Measurements from ENCODE around the gene COLGALT1.
"Not testable (repeated sequence)": the region's sequence is repeated elsewhere in the genome, so short reads cannot be mapped to it uniquely, and the experiment has no call there.

The COLGALT1 gene

DNA sequence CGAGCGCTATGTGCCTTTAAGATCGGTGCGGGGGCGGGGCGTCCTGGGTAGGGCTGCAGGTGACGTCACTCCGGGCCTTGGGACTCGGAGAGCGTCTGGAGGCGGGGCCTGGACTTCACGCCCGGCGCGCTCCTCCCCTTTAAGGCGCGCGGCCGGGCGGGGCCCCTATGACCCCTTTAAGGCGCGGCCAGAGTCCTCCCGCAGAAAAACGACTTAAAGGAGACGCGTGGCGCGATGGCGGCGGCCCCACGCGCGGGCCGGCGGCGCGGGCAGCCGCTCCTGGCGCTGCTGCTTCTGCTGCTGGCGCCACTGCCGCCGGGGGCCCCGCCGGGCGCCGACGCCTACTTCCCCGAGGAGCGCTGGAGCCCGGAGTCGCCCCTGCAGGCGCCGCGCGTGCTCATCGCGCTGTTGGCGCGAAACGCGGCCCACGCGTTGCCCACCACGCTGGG is at the start of gene COLGALT1:
Gene COLGALT1, plus strand, starts transcription at position 170 of the 449 bp plus-strand sequence. Its CDS starts 65 bp downstream, at position 235.
- DNase-seq: peak; percentile 97

DNA sequence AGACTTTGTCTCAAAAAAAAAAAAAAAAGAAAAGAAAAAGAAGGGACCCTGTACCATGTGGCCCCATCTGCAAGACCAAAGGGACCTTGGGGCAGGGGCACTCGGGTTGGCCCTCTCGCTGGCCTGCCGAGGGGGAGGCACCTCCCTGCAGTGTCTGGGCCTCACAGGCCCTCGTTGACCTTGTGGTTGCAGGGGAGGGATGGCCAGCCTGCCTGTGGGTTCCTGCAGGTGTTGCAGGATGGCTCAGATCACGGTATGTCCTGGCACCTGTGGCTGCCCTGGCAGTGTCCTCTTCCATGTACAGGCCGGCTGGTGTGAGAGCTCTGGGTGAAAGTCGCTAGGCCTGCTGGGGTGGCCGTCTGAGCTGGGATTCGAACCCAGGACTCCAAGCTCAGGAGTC is 48.7 kb upstream of the COLGALT1 start:
- no peak for DNase-seq

DNA sequence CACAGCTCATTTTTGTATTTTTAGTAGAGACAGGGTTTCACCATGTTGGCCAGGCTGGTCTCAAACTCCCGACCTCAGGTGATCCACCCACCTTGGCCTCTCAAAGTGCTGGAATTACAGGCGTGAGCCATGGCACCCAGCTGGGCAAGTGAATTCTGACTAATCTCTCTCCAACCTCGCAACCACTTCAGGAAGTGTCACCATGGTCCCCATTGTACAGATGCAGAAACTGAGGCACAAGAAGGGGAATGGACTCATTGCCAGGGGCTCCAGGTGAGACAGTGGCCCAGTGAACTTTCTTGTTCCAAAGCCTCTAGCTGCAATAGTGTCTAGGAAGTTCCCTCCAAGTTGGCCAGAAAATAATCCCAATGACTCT is 46.9 kb upstream of the COLGALT1 start:
- DNase-seq: not testable (repeated sequence)

DNA sequence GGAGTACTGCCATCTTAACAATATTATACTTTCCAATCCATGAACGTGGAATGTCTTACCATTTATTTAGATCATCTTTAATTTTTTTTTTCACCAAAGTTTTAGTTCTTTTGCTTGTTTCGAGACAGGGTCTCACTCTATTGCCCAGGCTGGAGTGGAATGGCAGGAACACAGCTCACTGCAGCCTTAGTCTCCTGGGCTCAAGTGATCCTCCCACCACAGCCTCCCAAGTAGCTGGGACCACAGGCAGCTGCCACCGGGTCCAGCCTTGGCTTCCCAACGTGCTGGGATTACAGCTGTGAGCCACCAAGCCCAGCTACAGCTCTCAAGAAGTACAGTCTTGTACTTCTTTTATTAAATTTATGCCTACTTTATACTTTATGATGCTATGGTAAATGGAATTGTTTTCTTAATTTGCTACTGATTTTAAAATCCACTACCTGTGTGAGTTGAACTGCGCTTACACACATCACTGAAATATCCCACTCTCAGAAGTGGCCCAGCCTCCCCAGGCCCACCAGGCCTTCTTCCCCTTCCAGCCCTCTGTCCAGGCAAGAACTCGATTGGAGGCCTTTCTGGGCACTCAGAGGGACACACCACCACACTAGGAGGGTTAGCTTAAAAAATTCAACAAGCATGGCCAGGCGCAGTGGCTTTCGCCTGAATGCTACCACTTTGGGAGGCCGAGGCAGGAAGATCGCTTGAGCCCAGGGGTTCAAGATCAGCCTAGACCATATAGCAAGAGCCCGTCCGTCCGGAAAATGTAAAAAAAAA is 45.0 kb upstream of the COLGALT1 start:
- no peak for DNase-seq

DNA sequence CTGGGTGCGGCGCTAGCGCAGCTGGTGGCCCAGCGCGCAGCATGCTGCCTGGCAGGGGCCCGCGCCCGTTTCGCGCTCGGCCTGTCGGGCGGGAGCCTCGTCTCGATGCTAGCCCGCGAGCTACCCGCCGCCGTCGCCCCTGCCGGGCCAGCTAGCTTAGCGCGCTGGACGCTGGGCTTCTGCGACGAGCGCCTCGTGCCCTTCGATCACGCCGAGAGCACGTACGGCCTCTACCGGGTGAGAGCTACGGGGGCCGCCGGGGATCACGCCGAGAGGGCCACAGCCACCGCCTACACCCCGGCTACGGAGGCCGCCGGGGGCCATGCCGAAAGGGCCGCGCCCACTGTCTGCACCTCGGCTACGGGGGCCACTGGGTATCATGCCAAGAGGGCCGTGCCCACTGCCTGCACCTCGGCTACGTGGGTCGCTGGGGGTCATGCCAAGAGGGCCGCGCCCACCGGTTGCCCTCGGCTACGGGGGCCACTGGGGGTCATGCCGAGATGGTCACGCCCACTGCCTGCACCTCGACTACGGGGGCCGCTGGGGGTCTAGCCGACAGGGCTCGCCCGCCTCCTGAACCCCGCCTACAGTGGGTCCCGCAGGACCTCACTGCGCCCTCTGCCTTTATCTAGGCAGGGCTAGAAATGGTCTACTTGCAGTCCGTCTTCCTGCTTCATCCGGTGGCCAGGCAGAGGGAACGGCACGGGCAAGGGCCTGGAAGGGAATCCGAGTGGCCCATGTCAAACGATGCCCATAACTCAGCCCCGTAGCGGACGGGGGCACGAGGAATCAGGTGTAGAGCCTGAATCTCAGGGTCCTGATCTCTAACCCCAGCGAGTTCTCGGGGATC is 43.5 kb upstream of the COLGALT1 start:
- DNase-seq: peak; percentile 90

DNA sequence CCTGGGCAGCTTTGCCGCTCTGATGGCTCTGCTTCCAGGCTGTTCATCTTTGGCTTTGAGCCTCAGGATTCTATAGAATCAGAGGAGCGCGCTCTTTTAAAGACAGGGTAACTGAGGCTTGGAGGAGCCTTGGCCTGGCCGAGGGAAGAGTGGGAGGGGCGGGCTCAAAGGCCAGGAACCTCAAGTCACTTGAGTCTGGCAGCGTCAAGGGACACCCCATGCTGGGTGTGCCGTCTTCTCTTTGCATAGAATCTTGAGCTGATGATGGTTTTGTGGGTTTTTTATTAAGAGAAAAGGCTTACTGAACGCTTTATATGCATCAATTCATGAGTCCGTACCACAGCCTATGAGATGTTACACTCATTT is 42.9 kb upstream of the COLGALT1 start:
- DNase-seq: no peak

DNA sequence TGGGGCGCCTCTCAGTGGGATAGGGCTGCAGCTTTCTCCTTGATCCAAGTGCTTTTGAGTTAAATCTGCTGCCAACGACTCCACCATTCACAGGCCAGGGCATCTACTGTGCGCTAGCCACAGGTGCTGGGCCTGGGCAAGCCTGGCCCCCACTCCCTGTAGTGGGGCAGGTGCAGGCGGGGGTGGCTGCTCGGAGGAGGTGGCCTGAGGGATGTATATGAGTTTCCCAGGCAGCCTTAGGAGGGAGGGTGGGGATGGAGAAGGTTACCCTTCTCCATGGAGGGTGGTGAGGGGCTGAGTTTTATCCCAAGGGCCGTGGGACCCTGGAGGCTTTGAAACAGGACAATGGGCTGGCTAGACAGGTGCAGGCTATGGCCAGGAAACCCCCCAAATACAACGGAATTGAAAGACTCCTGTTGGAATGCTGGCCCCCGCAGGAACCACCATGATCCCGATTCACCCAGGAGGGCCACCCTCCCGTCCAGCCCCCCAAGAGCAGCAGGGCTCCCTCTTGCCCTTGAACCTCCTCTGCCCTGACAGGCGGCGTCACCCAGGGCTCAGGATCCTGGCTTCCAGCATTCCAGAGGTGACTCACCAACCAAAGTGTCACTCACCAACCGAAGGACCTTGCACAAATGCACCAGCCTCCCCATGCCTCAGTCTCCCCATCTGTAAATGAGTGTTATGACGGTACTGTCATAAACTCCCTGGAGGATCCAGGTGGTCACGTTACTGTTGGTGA is 39.9 kb upstream of the COLGALT1 start:
- no peak for DNase-seq

DNA sequence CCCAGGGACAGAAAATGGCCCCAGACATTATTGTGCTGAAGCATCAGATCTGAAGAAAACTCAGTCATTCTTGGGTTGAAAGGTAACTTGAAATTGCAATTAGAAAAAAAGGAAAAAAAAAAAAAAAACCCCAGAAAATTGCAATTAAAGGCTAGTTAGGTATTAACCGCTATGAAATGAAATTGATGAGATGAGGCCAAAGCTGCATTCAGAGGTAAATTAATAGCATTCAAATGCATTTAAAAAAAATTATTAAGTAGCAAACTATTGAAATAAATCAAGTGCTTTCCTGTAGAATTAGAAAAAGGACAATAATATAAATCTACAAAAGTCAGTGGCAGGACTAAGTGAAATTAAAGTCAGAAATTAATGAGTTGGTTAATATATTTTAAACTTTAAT is 37.6 kb upstream of the COLGALT1 start:
- DNase-seq: no peak

DNA sequence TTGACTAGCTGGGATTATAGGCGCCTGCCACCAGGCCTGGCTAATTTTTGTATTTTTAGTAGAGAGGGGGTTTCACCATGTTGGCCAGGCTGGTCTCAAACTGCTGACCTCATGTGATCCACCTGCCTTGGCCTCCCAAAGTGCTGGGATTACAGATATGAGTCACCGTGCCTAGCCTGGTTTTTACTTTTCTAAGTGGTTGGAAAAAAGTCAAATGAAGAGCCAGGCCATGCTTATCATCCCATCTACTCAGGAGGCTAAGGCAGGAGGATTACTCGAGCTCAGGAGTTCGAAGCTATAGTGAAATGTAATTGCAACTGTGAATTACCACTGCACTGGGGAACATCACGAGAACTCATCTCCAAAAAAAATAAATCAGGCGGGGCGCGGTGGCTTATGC is 36.8 kb upstream of the COLGALT1 start:
- DNase-seq: not testable (repeated sequence)

DNA sequence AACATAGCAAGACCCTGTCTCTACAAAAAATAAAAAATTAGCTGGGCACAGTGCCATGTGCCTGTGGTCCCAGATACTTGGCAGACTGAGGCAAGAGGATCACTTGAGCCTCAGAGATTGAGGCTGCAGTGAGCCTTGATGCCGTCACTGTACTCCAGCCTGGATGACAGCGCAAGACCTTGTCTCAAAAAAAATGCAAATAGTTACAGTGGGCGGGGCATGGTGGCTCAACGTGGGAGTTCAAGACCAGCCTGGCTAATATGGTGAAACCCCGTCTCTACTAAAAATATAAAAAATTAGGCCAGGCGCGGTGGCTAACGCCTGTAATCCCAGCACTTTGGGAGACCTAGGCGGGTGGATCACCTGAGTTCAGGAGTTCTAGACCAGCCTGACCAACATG is 35.5 kb upstream of the COLGALT1 start:
- no peak for DNase-seq

DNA sequence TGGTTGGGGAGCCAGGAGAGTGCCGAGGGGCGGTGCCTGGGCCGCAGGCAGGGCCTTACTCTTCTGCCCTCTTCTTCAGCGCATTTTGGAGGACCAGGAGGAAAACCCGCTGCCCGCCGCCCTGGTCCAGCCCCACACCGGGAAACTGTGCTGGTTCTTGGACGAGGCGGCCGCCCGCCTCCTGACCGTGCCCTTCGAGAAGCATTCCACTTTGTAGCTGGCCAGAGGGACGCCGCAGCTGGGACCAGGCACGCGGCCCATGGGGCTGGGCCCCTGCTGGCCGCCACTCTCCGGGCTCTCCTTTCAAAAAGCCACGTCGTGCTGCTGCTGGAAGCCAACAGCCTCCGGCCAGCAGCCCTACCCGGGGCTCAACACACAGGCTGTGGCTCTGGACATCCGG is 34.6 kb upstream of the COLGALT1 start:
- no peak for DNase-seq

DNA sequence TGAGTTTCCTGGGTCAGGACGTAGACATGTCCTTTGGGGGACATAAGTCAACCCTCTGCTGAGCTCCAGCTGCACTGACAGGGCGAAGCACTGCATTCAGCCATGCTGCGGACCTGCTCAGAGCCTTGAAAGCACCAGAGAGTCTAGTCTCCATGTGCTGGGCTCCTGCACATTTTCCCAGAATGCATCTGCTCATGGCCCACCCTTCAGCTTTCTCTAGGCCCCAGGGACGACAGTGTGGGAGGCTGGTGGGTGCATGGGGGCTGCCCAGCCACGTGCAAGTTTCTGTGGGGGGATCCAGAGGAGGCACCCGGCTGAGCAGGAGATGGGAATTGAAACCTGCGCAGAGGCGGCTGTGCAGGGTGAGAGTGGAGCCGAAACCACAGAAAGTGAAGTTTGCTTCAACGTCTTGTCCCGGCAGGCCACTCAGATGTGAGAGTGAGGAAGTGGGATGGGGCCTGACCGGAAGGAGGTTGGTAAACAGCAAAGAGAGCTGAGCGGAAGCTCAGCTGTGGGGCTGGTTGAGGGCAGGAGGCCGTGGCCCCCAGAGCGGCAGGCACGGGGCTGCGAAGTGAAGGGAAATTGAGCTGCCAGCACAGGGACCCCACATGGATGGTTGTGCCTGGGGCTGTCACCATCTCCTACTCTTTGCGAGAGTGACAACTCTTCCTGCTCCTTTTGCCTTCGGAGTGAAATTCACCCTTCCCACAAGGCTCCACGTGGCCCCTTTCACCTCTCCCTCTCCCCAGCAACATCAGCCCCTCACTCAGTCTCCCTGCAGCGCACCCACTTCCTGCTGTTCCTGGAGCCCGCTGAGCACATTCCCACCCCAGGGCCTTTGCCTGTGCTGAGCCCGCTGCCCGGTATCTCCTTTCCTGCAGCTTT is 32.2 kb upstream of the COLGALT1 start:
- peak; percentile 60 for DNase-seq

DNA sequence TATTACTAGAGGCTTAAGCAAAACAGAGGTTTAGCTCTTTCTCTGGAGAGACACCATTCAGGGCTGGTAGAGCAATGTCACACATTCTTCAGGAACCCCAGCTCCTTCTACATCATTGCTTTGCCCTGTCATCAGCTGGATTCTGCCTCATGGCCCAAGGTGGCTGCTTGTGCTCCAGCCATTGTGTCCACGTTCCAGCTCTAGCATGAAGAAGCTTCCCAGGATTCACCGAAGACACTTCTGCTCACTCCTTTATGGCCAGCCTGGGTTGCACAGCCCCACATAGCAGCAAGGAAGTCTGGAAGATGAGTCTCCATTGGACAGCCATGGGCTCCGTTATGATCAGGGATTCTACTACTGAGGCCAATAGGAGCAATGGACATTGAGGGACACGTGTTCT is 30.8 kb upstream of the COLGALT1 start:
- DNase-seq: no peak

DNA sequence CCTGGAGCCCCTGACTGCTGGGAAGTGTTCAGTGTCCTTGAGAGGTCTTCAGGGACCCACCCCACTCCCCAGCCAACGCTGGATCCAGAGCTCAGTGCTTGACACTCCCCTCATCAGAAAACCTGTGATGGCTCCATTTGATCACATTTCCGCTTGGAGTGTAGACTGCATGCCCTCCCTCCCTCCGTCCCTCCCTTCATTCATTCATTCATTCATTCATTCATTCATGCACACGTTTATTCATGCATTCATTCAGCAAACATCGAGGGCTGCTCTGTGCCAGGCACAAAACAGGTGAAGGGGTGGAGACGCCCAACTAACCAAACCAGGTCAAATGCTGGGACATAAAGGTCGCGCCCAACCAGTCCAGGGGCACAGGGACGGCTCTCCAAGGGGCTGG is 30.3 kb upstream of the COLGALT1 start:
- no peak for DNase-seq

DNA sequence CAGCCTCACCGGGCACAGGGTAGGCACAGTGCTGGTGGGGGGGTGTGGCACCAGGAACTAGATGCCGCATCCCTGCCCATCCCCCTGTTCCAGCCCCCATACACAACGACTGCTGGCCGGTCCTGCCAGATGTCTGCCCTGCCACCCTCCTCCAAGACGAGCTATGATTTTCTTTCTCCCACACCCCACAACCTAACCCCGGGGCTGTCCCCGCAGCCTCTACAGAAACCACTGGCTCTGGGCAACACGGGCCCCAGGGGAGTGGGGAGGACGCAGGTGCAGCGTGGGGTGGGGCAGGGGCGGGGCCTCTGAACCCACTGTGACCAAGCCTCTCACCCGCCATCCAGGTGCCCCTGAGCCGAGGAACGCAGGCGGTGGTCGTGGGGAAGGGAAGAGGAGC is 28.5 kb upstream of the COLGALT1 start:
- no peak for DNase-seq

DNA sequence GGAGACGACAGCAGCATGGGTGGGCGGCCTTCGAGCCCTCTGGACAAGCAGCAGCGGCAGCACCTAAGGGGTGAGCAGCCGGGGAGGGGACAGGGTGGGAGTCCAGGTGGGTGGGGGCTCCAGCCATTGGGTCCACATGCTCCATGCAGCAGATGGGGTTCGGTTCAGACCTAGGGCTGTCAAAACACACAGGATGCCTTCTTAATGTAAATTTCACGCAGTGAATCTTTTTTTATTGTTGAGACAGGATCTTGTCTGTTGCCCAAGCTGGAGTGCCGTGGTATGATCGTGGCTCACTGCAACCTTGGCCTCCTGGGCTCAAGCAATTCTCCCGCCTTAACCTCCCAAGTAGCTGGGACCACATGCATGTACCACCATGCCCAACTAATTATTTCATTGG is 28.1 kb upstream of the COLGALT1 start:
- DNase-seq: no peak

DNA sequence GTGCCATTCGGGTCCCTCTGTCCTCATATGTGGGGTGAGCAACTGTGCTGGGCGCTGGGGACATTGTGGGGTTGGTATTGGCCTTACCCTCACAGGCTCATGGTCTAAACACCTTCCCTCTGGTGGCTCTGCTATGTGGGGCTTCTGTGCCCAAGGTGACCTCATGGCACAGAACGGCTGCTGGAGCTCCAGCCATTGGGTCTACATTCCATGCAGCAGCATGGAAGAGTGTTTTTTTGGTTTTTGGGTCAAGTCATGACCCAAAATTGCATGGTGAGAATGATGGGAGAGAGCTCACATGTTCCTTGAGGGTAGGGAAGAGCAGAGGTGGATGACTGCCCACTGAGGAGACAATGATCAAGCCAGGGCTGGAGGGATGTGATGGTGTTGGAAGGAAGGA is 26.8 kb upstream of the COLGALT1 start:
- DNase-seq: no peak

DNA sequence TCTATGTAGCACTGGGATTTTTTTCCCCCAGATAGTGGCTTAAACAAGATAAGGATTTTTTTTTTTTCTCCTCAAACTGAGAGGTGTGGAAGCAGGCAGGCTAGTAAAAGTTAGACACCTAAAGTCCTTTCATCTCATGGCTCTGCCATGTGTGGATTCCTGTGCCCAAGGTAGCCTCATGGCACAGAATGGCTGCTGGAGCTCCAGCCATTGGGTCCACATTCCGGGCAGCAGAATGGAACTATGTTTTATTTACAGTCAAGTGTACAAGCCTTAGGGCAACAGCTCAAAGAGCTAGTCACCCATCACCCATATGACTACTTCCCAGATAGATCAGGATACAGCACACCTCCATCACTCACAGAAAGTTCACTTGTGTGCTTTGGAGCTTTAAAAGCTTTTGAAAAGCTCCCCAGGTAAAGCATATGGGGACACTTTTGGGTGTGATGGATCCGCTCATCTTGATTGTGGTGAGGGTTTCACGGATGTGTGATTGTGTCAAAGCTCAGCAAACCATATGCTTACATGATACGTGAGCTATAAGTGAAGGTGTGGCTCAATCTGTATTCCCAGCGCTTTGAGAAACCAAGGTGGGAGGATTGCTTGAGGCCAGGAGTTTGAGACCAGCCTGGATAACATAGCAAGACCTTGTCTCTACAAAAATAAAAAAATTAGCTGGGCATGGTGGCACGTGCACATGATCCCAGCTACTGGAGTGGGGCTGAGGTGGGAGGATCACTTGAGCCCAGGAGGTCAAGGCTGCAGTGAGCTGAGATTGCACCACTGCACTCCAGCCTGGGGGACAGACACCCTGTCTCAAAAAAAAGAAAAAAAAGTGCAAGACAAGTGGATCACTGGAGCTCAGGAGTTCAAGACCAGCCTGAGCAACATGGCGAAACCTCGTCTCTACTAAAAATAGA is 25.9 kb upstream of the COLGALT1 start:
- DNase-seq: no peak

DNA sequence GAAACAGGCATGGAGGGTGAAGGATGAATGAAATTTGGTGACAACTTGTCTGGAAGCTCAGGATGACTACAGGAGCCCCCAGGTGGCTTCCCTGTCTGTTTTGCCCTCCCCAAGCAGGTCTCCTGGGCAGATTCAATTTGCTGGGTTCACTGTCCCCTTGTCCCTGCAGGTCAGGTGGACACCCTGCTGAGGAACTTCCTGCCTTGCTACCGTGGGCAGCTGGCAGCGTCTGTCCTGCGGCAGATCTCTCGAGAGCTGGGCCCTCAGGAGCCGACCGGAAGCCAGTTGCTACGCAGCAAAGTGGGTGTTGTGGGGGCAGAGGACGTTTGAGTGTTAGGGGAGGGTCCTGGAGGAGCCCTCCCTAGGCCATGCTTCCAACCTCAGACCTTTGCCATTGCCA is 24.9 kb upstream of the COLGALT1 start:
- no peak for DNase-seq

DNA sequence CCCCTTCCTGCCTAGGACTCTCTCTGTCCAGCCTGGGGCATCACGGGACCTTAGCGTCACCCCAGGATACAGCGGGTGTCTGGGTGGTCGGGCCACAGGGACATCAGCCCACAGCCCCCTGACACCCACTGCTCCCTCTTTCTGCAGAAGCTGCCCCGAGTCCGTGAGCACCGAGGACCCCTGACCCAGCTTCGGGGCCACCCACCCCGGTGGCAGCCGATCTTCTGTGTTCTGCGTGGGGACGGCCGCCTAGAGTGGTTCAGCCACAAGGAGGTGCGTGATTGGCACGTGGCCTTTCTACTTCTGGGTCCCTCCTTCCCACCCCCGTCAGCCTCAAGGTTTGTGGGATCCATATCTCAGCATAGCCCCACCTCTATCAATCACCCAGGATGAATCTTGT is 23.3 kb upstream of the COLGALT1 start:
- DNase-seq: no peak

DNA sequence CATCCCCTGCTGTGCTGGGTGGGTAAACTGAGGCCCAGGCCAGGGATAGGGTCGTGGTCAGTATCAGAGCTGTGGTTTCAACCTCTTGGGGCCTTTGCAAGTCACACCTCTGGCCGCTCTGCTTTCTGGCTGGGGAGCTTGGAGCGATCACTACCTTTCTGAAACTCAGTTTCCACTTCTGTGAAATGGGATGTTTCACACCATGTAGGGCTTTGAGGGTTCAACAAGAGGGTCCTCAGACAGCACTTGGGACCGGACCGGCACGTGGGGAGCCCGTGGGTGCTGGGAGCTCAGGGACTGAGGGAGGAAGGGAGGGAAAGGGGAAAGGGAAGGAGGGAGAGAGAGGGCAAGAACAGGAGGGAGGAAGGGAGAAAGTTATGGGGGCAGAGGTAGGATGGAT is 22.9 kb upstream of the COLGALT1 start:
- no peak for DNase-seq
